ENCODE data around the gene SSTR5. TPM values are rescaled to one million over a fixed set of nuclear protein-coding genes. Genes with fewer than 3 reads are reported as not detected.
"Not testable (repeated sequence)": the region's sequence is repeated elsewhere in the genome, so short reads cannot be mapped to it uniquely, and the experiment has no call there.

The SSTR5 gene
- 0.57 TPM for total RNA-seq
- long read RNA-seq = 0 reads

- intact Hi-C loops (cut with DNase I) = no loop called here
- DNase-seq (ENCODE audit: low spot score) = no peak
Measured at GRCh38 chr16:1072526-1073261, at the start of gene SSTR5. TSS of gene SSTR5 (plus strand) at chr16:1072747. CDS start at chr16:1078869, 6,122 bp downstream.

DNA sequence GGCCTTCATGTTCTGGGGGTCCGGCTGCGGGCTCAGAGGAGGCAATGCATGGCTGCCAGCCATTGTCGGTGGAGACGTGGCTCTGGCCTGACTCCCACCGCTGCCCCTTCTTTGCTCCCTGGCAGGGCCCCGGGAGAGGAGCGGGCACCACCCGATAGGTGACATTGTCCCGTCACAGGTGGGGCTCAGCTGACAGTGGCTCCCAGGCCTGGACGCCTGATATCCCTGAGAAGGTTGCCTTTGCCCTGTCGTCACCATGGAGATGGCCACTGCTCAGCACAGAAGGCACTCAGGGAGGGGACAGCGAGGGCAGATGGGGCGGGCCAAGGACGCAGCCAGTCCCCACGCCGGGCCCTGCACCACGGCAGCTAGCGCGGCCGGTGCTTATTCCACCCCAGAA lies 48.4 kb upstream of the SSTR5 start:
- intact Hi-C loops (cut with DNase I) = no loop called here
- DNase-seq (ENCODE audit: low spot score) = no peak

DNA sequence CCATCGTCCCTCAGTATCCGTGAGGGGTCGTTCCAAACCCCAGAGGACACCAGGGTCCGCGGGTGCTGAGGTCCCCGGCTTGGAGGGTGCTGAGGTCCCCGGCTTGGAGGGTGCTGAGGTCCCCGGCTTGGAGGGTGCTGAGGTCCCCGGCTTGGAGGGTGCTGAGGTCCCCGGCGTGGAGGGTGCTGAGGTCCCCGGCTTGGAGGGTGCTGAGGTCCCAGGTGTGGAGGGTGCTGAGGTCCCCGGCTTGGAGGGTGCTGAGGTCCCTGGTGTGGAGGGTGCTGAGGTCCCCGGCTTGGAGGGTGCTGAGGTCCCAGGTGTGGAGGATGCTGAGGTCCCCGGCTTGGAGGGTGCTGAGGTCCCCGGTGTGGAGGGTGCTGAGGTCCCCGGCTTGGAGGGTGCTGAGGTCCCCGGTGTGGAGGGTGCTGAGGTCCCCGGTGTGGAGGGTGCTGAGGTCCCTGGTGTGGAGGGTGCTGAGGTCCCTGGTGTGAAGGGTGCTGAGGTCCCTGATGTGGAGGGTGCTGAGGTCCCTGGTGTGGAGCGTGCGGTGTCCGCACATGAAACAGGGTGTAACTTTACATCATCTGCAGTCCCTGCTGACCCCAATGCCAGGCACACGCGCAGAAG lies 47.3 kb upstream of the SSTR5 start:
- intact Hi-C loops (cut with DNase I) = not testable (repeated sequence)

DNA sequence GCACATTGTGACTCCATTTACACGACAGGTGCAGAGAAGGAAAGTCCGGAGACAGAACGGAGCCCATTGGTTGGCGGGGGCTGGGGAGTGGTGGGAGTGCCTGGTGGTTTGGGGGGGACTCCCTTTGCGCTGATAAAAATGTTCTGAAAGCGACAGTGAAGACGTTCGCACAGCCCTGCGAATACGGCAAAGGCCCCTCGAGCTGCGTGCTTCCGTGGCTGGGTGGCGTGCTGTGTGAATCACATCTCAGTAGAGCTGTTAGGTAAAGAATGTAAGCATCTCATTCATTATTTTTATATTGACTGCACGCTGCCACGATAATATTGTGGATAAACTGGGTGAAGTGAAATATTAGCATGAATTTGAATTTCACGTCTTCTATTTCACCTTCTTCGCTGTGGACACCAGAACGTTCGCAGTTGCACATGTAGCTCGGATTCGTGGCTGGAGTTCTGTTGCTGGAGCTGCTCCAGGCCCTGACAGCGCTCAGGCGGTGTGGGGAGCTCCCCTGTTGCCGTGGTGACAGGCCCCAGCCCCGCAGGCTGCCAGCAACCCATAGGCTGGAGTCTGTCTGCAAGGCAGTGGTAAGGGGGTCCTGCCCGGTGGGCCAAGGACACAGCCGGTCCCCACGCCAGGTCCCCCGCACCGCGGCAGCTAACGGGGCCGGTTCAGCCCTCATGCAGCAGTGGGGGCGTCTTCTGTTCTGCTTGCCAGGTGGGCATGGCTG lies 46.3 kb upstream of the SSTR5 start:
- no peak for DNase-seq (ENCODE audit: low spot score)
- intact Hi-C loops (cut with DNase I) = no loop called here

More for the DNA sequence above, 47.3 kb upstream of the SSTR5 start:
- not testable (repeated sequence) for DNase-seq (ENCODE audit: low spot score)

GRCh38 chr16:1026784-1027500 lies 45.6 kb upstream of the SSTR5 start:
- intact Hi-C loops (cut with DNase I) = no loop called here
- no peak for DNase-seq (ENCODE audit: low spot score)

GRCh38 chr16:1027501-1027815 lies 45.1 kb upstream of the SSTR5 start:
- no peak for DNase-seq (ENCODE audit: low spot score)
- intact Hi-C loops (cut with DNase I) = no loop called here

GRCh38 chr16:1028056-1028455 lies 44.5 kb upstream of the SSTR5 start:
- intact Hi-C loops (cut with DNase I) = no loop called here
- DNase-seq (ENCODE audit: low spot score) = no peak

DNA sequence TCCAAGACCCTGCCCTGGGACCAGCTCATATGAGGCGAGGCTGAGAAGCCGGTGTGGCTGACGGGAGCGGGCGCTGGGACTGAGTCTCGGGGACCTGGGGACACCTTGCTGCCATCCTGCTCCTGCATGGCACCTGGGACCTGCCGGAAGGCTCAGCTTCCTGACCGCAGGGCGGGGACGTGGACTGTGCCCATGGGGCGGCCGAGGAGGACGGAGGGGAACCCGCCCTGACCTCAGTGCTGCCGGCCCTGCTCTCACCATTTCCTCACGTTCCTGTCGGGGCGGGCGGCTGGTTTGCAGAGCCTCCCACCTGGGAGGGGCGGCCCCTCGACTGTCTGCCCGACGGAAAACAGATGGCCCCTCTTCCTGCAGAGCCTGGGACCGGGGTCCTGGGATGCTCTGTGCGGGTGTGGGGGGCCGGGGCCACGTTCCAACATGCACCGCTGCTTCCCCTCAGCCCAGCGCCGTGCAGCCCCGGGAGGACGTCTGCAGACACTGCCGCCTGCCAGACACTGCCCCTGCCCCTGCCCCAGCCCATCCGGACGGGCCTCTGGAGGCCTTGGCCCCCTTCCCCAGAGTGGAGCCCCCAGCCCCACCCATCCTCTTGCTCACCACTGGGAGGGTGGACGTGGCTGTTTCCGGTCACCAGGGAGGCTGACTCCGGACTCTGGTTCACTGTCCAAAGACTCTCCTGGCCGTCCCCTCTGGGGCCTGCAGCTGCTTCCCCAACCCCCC lies 43.9 kb upstream of the SSTR5 start:
- DNase-seq (ENCODE audit: low spot score) = no peak
- intact Hi-C loops (cut with DNase I) = no loop called here

- intact Hi-C loops (cut with DNase I) = no loop called here
- no peak for DNase-seq (ENCODE audit: low spot score)
Measured at GRCh38 chr16:1029259-1029545, 43.3 kb upstream of the SSTR5 start.

- no peak for DNase-seq (ENCODE audit: low spot score)
- intact Hi-C loops (cut with DNase I) = no loop called here
Measured at GRCh38 chr16:1030473-1030901, 42.1 kb upstream of the SSTR5 start.

- intact Hi-C loops (cut with DNase I) = no loop called here
Measured at GRCh38 chr16:1031666-1032065, 40.9 kb upstream of the SSTR5 start.

GRCh38 chr16:1032607-1033006 lies 39.9 kb upstream of the SSTR5 start:
- intact Hi-C loops (cut with DNase I) = no loop called here
- no peak for DNase-seq (ENCODE audit: low spot score)

More at GRCh38 chr16:1031666-1032065, 40.9 kb upstream of the SSTR5 start:
- DNase-seq (ENCODE audit: low spot score) = no peak

- no peak for DNase-seq (ENCODE audit: low spot score)
- intact Hi-C loops (cut with DNase I) = no loop called here
Measured at GRCh38 chr16:1033128-1033679, 39.3 kb upstream of the SSTR5 start.

- intact Hi-C loops (cut with DNase I) = no loop called here
Measured at GRCh38 chr16:1034230-1035065, 38.1 kb upstream of the SSTR5 start.

GRCh38 chr16:1035066-1035415 lies 37.5 kb upstream of the SSTR5 start:
- intact Hi-C loops (cut with DNase I) = no loop called here
- DNase-seq (ENCODE audit: low spot score) = no peak

More at GRCh38 chr16:1034230-1035065, 38.1 kb upstream of the SSTR5 start:
- no peak for DNase-seq (ENCODE audit: low spot score)

DNA sequence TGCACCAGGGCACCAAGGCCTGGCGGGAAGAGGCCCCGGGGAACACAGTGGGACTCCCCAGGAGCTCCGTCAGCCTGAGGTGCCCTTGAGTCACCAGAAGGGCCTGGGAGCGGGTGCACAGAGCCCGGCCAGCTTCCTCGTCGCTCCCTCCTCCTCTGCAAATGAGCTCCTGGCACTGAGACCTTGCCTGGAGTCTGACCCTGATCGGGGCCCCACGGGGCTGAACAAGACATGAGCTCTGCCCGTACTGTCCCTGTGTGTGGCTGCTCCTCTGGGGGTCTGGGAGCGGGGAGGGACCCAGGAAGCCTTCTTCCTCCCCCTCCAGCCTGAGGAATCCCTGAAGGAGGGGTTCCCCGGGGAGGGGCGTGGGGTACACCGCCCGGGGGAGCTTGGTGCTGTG lies 36.4 kb upstream of the SSTR5 start:
- DNase-seq (ENCODE audit: low spot score) = no peak
- intact Hi-C loops (cut with DNase I) = no loop called here

- intact Hi-C loops (cut with DNase I) = no loop called here
- DNase-seq (ENCODE audit: low spot score) = no peak
Measured at GRCh38 chr16:1036726-1037393, 35.7 kb upstream of the SSTR5 start.

Measured in cardiac septum (tissue), 1 donor.